Stimulated activated CD4-positive, alpha-beta T cell treated with anti-CD3 and anti-CD28 coated beads, Interleukin-1b, Interleukin-23, amount 100 ng/mL, for 4 hours (primary cell): ENCODE results near the gene REXO1.

Experiments
- DNase-seq, 2 donors: peaks; one replicate each; pipeline ENCODE4 v3.0.0-alpha.2; 2020; ENCODE audit warnings: low read depth in 2 of 2

The REXO1 gene

GRCh38 chr19:1766800-1767352 is 81.4 kb downstream of the REXO1 start:
- no peak for DNase-seq

DNA sequence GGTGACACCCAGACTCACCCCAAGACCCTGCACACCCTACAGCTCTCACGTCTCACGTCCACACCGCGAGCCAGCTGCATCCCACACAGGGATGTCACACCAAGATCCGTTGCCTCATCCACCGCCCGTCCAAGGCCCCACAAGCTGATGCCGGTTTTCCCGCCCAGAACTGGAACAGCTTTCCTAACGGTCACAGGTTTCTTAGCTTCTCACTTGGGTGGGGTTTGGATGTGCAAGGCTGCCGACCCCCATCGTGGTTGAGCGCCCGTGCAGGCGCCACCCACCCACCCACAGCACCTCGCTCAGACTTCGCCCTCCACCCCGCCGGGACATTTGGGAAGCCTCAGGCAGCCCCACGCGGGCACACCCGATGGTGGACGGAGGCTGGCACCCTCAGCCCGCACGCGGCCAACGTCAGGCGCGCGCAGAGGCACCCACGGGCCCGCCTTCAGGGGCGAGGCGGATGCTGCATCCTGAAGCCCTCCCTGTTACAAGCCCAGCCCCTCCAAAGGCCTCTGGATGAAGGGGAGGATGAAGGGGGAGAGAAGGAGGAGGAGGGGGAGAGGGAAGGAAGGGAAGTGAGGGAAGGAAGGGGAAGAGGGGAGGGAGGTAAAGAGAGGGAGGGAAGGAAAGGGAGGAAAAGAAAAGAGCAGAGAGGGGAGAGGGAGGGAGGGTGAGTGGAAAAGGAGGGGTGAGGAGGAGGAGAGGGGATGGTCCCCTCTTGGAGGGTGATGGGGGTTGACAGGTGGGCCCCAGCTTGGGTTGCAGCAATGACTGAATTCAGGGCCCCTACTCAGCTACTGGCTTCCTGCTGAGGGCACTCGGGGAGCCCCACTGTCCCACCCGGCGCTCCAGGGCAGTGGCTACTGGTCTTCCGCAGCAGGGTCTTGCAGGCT is 82.1 kb downstream of the REXO1 start:
- no peak for DNase-seq
